ENCODE results near the gene PDE4B. TPM values are rescaled to one million over a fixed set of nuclear protein-coding genes. Genes with fewer than 3 reads are reported as not detected.

PDE4B gene
- total RNA-seq, 1 experiment from 2014 or later, result not detected

DNA sequence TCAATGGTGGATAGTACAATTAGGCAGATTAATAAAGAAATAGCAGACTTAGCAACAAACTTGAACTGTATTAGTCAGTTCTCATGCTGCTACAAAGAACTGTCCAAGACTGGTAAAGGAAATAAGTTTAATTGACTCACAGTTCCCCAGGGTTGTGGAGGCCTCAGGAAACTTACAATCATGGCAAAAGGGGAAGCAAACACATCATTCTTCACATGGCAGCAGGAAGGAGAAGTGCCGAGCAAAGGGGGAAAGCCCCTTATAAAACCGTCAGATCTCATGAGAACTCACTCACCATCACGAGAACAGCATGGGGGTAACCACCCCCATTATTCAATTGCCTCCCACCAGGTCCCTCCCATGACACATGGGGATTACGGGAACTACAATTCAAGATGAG lies 27.1 kb upstream of the PDE4B start:
- intact Hi-C loops (cut with micrococcal nuclease; ENCODE audit: unreplicated experiment), result no loop called here
- TF ChIP-seq, protein P1, sequence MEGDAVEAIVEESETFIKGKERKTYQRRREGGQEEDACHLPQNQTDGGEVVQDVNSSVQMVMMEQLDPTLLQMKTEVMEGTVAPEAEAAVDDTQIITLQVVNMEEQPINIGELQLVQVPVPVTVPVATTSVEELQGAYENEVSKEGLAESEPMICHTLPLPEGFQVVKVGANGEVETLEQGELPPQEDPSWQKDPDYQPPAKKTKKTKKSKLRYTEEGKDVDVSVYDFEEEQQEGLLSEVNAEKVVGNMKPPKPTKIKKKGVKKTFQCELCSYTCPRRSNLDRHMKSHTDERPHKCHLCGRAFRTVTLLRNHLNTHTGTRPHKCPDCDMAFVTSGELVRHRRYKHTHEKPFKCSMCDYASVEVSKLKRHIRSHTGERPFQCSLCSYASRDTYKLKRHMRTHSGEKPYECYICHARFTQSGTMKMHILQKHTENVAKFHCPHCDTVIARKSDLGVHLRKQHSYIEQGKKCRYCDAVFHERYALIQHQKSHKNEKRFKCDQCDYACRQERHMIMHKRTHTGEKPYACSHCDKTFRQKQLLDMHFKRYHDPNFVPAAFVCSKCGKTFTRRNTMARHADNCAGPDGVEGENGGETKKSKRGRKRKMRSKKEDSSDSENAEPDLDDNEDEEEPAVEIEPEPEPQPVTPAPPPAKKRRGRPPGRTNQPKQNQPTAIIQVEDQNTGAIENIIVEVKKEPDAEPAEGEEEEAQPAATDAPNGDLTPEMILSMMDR (IDR thresholded peaks at IDR 0.05; ENCODE audit: insufficient read depth in 1 of 2, low read depth in 1 of 2, low read length in 1 of 2, severe bottlenecking in 1 of 2, unreplicated experiment in 1 of 2), result no peak
- Histone ChIP-seq H3K9me3 (no peaks in the 10 kb centered on the region), H3K4me3 (ENCODE audit: low read depth, low read length) (no peak overlapping the region), H3K4me1 (no peaks in the 10 kb centered on the region), H3K27me3 (replicated peaks; ENCODE audit: control insufficient read depth, insufficient read depth, low read length) (no peaks in the 10 kb centered on the region), H3K36me3 (ENCODE audit: control insufficient read depth, insufficient read depth, low read length) (no peaks in the 10 kb centered on the region)
- no peak for DNase-seq
- ChIA-PET POLR2A (no interaction called here), CTCF (no interaction called here)
- peaks cover 3% of the 10 kb centered on the region for H3K27me3 Mint-ChIP-seq (ENCODE audit: insufficient read depth, unreplicated experiment)
- no peaks in the 10 kb centered on the region for H3K9me3 Mint-ChIP-seq (ENCODE audit: unreplicated experiment)
- no peak overlapping the region for H3K4me3 Mint-ChIP-seq (ENCODE audit: unreplicated experiment)
- H3K36me3 Mint-ChIP-seq (ENCODE audit: insufficient read depth, unreplicated experiment), result no peaks in the 10 kb centered on the region
- no peaks in the 10 kb centered on the region for H3K4me1 Mint-ChIP-seq (ENCODE audit: low read depth, unreplicated experiment)
- H3K27ac Mint-ChIP-seq (ENCODE audit: unreplicated experiment), result no peak overlapping the region
- no TSS peak for BruUV-seq (replicated peaks)

DNA sequence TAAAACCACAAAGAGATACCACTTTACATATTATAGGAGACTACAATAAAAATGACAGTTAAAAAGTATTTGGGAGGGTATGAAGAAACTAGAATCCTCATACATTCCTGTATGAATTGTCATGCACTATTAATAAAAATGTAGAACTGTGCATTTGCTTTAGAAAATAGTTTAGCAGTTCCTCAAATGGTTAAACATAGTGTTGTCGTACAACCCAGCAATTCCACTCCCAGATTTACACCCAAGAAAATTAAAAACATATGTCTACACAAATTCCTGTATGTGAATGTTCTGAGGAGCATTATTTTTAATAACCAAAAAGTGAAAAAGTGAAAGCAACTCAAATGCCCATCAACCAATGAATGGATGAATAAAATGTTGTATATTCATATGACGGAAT lies 23.1 kb upstream of the PDE4B start:
- intact Hi-C loops (cut with micrococcal nuclease; ENCODE audit: unreplicated experiment), result no loop called here
- Histone ChIP-seq H3K27me3 (replicated peaks; ENCODE audit: control insufficient read depth, insufficient read depth, low read length) (no peaks in the 10 kb centered on the region), H3K4me3 (ENCODE audit: low read depth, low read length) (no peak overlapping the region), H3K4me1 (no peaks in the 10 kb centered on the region), H3K9me3 (no peaks in the 10 kb centered on the region), H3K36me3 (ENCODE audit: control insufficient read depth, insufficient read depth, low read length) (no peaks in the 10 kb centered on the region)
- Mint-ChIP-seq H3K9me3 (ENCODE audit: unreplicated experiment) (no peaks in the 10 kb centered on the region), H3K27ac (ENCODE audit: unreplicated experiment) (no peak overlapping the region), H3K4me1 (ENCODE audit: low read depth, unreplicated experiment) (no peaks in the 10 kb centered on the region), H3K4me3 (ENCODE audit: unreplicated experiment) (no peak overlapping the region), H3K36me3 (ENCODE audit: insufficient read depth, unreplicated experiment) (no peaks in the 10 kb centered on the region), H3K27me3 (ENCODE audit: insufficient read depth, unreplicated experiment) (peaks cover 10% of the 10 kb centered on the region)
- TF ChIP-seq, protein P1 (IDR thresholded peaks at IDR 0.05; ENCODE audit: insufficient read depth in 1 of 2, low read depth in 1 of 2, low read length in 1 of 2, severe bottlenecking in 1 of 2, unreplicated experiment in 1 of 2), result no peak
- POLR2A ChIA-PET, result no interaction called here
- CTCF ChIA-PET, result no interaction called here
- no peak for DNase-seq
- BruUV-seq (replicated peaks), result no TSS peak

DNA sequence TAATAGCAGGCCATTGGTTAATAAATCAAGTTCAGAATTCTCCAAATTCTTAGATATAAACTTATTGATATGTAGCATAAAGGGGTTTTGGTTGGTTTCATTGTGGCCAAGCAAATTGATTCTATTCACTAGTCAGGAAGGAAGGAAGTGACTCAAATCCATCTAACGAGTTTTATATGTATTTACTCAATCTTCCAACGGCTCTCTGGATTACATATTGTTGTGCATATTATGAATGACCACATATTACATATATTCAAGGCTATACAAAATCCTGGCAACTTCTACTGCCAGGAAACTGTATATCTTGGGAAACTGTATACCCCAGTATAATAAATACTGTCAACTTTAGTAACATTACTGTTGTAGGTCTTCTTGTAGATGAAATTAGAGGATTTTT lies 20.1 kb upstream of the PDE4B start:
- Histone ChIP-seq H3K4me3 (ENCODE audit: low read depth, low read length) (no peak overlapping the region), H3K4me1 (no peaks in the 10 kb centered on the region), H3K27me3 (replicated peaks; ENCODE audit: control insufficient read depth, insufficient read depth, low read length) (no peaks in the 10 kb centered on the region), H3K36me3 (ENCODE audit: control insufficient read depth, insufficient read depth, low read length) (no peaks in the 10 kb centered on the region), H3K9me3 (no peaks in the 10 kb centered on the region)
- TF ChIP-seq, protein P1 (IDR thresholded peaks at IDR 0.05; ENCODE audit: insufficient read depth in 1 of 2, low read depth in 1 of 2, low read length in 1 of 2, severe bottlenecking in 1 of 2, unreplicated experiment in 1 of 2), result no peak
- BruUV-seq (replicated peaks), result no TSS peak
- H3K4me3 Mint-ChIP-seq (ENCODE audit: unreplicated experiment), result no peak overlapping the region
- CTCF ChIA-PET, result no interaction called here
- POLR2A ChIA-PET, result no interaction called here
- intact Hi-C loops (cut with micrococcal nuclease; ENCODE audit: unreplicated experiment), result no loop called here
- no peaks in the 10 kb centered on the region for H3K9me3 Mint-ChIP-seq (ENCODE audit: unreplicated experiment)
- no peak for DNase-seq
- no peak overlapping the region for H3K27ac Mint-ChIP-seq (ENCODE audit: unreplicated experiment)
- H3K27me3 Mint-ChIP-seq (ENCODE audit: insufficient read depth, unreplicated experiment), result peaks cover 10% of the 10 kb centered on the region
- no peaks in the 10 kb centered on the region for H3K4me1 Mint-ChIP-seq (ENCODE audit: low read depth, unreplicated experiment)
- H3K36me3 Mint-ChIP-seq (ENCODE audit: insufficient read depth, unreplicated experiment), result no peaks in the 10 kb centered on the region
